GM19240 (cell line): ENCODE results near the gene SEC24C.
"Not testable (repeated sequence)": the region's sequence is repeated elsewhere in the genome, so short reads cannot be mapped to it uniquely, and the experiment has no call there.

Experiments
- DNase-seq: peaks from one replicate; pipeline ENCODE4 v3.0.0; 2011; ENCODE audit warnings: low spot score; ENCODE audit not compliant: insufficient read length

SEC24C gene

DNA sequence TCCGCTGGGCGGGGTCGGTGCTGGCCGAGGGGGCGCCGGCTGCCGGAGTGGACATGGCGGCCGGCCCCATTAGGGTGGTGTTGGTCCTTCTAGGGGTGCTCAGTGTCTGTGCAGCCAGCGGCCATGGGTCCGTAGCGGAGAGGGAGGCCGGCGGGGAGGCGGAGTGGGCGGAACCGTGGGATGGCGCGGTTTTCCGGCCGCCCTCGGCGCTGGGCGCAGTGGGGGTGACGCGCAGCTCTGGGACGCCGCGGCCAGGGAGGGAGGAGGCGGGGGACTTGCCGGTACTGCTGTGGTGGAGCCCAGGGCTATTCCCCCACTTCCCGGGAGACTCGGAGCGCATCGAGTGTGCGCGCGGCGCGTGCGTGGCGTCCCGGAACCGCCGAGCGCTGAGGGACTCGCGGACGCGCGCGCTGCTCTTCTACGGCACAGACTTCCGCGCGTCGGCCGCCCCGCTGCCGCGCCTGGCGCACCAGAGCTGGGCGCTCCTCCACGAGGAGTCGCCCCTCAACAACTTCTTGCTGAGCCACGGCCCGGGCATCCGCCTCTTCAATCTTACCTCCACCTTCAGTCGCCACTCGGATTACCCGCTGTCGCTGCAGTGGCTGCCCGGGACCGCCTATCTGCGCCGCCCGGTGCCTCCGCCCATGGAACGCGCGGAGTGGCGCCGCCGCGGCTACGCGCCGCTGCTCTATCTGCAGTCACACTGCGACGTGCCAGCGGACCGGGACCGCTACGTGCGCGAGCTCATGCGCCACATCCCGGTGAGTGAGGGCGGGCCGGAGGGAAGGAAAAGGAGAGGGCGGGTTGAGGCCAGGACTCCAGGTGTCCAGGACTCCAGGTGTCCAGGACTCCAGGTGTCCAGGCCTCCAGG, 28.3 kb downstream of the SEC24C start:
- DNase-seq: peak; percentile 43

DNA sequence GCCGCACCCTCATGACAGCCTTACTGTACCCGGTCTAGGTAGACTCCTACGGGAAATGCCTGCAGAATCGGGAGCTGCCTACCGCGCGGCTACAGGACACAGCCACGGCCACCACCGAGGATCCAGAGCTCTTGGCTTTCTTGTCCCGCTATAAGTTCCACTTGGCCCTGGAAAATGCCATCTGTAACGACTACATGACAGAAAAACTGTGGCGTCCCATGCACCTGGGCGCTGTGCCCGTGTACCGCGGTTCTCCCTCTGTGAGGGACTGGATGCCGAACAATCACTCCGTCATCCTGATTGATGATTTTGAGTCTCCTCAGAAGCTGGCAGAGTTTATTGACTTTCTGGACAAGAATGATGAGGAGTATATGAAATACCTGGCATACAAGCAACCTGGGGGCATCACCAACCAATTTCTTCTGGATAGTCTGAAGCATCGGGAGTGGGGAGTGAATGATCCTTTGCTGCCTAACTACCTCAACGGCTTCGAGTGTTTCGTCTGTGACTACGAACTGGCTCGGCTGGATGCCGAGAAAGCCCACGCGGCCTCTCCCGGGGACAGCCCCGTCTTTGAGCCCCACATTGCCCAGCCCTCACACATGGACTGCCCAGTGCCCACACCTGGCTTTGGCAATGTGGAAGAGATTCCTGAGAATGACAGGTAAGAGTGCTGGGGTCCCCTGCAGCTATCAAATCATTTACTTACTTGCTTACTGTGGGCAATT, 29.1 kb downstream of the SEC24C start:
- DNase-seq: no peak

DNA sequence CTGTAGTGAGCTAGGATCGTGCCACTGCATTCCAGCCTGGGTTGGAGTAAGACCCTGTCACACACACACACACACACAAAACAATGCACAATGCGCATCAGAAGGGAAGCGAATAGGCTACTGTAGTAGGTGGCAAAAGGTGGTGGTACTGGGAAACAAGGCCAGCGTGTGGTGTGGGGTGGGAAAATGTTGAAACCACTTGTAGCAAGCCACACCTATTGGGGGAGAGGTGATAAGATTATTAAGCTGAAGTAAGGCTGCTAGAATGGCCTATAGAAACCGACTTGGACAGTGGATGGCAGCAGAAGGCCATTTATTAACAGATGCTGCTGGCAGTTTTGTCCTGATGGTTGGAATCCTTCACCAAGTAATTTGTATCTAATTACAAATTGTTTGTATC, 30.5 kb downstream of the SEC24C start:
- DNase-seq: no peak

DNA sequence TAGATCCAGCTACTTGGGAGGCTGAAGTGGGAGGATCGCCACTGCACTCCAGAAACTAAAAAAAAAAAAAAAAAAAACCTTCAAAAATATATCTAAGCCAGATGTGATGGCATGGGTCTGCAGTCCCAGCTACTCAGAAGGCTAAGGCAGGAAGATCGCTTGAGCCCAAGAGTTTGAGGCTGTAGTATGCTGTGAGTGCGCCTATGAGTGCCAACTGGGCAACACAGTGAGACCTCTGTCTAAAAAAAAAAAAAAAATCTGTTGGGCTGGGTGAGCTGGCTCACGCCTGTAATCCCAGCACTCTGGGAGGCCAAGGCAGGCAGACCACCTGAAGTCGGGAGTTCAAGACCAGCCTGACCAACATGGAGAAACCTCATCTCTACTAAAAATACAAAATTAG, 34.8 kb downstream of the SEC24C start:
- DNase-seq: no peak

DNA sequence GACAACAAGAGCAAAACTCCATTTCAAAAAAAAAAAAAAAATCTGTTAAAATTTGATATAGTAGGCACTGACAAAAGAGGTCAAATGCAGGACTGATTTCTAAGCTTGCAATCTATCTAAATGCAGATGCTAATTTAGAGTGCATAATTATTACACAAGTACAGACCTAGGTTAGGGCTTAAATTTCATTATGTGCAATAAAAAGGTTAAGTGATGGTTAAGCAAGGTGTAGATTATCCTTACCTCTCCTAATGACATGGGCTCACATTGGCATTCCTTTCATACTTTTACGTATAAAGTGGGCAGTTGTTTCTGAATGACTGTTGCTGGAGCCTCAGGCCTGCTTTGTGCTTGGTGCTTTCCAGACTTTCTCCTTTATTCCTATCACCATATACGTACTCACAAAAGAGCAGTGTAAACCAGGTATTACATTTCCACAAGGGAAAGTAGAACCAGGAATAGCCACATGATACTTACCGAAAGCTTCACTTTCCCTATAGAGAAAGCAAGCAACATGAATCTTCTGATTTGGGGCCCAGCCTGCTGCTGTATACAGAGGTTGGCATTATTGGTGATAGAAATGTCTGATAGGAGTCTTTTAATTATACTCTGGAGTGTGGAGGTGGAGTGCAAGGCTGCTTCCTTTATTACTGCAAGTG, 35.5 kb downstream of the SEC24C start:
- DNase-seq: no peak

DNA sequence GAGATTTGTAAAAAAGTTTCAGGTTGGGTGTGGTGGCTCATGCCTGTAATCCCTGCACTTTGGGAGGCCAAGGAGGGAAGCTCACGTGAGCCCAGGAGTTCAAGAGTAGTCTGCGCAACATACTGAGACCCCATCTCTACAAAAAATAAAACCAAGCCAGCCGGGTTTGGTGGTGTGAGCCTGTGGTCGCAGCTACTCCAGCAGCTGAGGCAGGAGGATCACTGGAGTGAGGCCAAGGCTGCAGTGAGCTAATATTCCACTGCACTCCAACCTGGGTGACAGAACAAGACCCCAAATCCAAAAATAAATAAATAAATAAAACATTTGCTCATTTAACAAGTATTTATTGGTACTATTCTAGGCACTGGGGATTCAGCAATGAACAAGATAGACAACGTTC, 36.1 kb downstream of the SEC24C start:
- no peak for DNase-seq

DNA sequence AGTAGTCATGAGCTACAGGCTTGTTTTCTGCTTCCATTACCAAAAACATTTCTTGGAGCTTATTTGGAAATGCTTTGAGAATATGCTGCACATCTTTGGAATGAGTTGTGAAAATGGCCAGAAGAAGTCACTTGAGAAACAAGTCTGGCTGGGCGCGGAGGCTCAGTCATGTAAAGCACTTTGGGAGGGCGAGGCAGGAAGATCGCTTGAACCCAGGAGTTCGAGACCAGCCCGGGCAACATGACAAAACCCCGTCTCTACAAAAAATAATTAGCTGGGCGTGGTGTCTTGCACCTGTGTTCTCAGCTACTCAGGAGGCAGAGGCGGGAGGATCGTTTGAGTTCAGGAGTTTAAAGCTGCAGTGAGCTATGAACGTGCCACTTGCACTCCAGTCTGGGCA, 36.8 kb downstream of the SEC24C start:
- no peak for DNase-seq

DNA sequence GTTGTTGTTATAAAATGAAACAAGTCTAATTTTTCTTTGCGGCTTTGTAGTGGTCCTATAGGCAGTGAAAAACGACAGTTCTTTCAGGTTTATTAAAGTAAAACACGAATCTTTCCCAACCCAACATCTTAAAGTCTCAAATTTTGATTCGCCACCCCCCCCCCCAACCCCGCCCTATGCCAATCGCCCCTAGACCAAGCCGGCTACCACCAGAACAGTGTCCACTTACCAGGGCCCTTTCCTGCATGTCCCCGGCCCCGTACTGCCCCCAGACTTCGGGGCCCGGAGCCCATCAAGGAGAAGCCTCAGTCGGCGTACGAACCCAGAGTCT, 37.3 kb downstream of the SEC24C start:
- no peak for DNase-seq

DNA sequence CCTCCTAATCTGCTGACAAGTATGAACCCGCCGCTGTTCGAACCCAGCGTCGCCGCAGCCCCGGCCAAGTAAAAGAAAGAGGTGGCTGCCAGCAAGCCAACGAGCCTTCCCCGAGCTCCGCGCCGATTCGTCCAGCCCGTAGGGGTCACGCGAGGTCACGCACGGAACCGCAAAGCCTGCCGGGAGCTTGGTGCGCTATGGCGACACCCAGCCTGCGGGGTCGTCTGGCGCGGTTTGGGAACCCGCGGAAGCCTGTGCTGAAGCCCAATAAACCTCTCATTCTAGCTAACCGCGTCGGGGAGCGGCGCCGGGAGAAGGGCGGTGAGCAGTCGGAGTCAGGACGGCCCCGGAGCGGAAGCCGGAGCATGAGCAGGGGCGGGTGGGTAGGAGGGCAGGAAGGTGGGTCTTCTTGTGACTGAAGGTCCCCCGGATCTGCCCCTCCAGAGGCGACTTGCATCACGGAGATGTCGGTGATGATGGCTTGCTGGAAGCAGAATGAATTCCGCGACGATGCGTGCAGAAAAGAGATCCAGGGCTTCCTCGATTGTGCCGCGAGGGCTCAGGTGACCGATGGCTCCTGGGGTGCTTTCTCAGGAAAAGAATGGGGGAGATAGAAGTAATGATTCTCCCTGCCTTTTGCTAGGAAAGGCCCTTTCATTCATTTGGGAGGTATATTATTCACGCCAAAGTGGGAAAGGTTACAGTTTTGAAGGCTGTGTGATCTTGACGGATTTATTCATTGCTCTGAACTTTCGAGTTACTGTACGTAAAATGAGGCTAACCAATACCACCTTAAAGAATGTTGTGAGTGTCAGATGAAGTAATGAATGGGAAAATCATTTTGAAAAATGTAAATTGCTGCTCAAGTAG, 37.9 kb downstream of the SEC24C start, which contains the start of gene CHCHD1:
TSS of gene CHCHD1 (plus strand) at position 170 of the 870 bp plus-strand sequence. CDS start at position 198, 28 bp downstream.
- DNase-seq: peak; percentile 86

DNA sequence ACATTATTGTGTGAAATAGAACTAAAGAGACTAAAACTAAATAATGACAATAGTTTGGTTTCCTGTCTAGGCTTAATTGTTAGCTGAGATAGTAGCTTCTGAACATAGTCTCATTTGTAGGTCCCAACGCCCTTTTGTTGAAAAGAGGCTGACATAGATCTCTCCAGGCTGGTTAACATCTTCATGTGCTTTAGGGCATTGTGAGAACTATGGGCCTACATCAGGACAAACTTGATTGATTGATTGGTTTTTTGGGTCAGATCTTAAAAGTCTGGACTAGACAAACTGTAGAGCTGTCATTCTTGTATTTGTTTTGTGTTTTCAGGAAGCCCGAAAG, 38.5 kb downstream of the SEC24C start:
- DNase-seq: no peak

DNA sequence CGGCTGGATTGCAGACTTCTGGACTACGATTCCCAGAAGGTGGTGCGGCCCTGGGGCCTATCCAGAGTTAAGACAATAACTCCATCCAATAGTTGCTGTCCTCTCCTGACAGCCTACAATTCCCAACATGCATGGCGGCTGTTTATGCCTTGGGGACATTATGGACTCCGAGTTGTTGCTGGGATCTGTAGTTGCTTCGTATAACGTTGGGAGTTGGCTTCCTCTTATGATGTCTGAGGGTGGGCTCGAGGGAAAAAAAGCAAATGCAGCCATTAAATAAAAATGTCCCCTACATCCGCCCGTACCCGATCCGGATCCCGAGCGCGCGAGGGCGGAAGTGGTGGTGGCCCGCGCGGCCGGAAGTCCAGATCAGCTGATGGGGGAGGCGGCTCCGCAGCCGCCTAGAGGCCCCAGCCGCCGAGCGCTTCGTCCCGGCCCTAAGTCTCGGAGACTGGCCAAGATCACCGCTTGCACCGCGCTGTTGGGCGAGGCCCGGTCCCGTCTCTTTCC, 41.1 kb downstream of the SEC24C start, which contains the start of gene ZSWIM8:
TSS of gene ZSWIM8 (plus strand) at position 396 of the 510 bp plus-strand sequence. CDS start 273 bp downstream, outside the sequence.
- peak; percentile 83 for DNase-seq

DNA sequence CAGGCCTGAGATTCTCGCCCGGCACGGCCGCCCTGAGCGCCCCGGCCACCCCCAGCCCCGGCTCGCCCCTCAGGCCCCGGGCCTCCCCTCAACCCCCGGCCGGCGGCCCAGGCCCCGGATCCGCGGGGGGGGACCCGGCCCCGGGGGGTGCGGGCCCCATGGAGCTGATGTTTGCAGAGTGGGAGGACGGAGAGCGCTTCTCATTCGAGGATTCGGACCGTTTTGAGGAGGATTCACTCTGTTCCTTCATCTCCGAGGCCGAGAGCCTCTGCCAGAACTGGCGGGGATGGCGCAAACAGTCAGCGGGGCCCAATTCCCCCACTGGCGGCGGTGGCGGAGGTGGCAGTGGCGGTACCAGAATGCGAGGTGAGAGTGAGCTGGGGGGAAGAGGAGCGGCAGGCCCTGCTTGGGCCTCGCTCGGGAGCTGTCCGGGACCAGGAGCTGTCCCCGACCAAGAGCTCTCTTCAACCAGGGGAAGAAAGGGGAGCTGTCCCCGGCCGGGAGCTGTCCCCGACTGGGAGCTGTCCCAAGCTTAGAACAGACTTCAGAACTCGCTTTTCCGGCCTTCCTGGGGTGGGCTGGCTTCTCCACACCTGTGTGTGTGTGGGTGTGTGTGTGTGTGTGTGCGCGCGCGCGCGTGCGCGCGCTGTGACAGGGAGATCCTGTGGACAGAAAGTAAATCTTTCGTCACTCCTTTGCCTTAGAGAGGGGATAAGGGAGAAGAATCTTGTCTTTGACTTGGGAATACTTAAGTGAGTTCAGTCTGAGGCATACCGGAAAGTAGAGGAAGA, 41.7 kb downstream of the SEC24C start:
- no peak for DNase-seq

DNA sequence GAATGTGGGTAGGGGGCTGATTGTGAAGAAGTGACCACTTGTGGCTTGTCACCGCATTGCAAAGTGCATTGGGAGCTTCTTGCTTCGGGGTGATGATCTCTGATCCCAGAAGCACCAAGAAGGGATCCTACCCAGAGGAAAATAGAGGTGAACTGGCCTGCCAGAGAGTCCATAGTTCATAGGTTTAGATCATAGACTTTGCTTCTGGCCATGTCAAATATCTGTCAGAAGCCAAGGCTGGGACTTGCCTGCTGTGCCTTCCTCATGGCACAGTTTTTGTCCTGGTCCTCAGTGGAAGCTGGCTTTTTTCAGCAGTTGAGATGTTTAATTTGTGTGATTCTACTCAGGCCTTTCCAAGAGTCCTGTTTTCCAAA, 42.3 kb downstream of the SEC24C start:
- DNase-seq: no peak

DNA sequence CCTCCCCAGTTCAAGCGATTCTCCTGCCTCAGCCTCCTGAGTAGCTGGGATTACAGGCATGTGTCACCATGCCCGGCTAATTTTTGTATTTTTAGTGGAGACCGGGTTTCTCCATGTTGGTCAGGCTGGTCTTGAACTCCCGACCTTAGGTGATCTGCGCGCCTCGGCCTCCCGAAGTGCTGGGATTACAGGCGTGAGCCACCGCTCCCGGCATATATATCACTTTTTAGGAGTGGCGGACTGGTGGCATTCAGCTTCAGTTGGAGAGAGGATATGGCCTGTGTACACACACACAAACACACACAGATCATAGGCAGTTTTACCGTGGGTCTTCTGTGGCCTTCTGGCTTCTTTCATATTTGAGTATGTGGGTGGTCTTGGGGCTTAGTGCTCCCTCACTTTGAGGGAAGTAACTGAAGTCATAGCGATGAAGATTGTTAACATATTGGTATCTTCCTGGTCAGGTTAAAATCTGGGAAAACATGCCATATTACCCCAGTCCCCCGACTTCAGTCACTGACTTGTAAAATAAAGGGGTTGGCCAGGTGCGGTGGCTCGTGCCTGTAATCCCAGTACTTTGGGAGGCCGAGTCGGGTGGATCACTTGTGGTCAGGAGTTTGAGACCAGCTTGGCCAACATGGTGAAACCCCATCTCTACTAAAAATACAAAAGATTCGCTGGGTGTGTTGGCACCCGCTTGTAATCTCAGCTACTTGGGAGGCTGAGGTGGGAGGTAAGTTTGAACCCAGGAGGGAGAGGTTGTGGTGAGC, 43.0 kb downstream of the SEC24C start:
- DNase-seq: not testable (repeated sequence)

DNA sequence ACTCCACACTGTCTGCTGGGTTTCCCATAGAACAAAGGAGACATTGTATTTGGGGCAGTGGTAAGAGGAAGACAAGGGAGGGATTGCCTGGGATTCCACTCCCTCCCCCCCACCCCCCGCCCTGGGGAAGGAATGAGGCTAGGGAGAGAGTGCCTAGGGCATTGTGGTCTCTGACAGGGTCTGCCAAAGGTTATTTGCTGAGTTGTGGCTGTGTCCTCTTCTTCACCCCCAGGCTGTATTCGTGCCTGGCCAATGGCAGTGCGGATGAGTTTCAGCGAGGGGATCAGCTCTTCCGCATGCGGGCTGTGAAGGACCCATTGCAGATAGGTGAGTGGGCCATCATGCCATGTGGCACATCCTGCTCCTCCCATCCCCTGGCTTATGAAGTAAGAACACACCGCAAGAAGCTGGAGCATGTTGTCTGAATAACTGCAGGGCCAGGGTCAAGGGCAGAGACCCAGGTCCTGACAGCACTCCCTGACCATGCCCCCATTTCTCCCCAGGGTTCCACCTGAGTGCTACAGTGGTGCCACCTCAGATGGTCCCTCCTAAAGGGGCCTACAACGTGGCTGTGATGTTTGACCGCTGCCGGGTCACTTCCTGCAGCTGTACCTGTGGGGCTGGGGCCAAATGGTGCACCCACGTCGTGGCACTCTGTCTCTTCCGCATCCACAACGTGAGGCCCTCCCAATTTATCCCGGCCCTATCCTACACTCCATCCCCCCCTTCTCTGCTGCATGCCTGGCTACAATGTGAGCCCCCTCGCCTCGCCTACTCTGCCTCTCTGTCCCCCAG, 44.9 kb downstream of the SEC24C start:
- DNase-seq: no peak

DNA sequence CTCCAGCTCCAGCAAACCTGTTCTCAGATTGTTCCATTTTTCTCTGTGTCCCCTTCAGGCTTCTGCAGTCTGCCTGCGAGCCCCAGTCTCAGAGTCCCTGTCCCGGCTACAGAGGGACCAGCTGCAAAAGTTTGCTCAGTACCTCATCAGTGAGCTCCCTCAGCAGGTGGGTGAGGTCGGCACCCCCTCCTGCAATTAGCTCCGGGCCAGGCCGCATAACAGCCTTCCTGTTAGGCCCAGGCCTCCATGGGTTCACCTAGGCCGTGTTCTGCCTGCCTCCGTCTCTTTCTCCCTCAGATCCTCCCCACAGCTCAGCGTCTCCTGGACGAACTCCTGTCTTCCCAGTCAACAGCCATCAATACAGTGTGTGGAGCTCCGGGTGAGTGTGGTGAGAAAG, 45.5 kb downstream of the SEC24C start:
- DNase-seq: no peak

DNA sequence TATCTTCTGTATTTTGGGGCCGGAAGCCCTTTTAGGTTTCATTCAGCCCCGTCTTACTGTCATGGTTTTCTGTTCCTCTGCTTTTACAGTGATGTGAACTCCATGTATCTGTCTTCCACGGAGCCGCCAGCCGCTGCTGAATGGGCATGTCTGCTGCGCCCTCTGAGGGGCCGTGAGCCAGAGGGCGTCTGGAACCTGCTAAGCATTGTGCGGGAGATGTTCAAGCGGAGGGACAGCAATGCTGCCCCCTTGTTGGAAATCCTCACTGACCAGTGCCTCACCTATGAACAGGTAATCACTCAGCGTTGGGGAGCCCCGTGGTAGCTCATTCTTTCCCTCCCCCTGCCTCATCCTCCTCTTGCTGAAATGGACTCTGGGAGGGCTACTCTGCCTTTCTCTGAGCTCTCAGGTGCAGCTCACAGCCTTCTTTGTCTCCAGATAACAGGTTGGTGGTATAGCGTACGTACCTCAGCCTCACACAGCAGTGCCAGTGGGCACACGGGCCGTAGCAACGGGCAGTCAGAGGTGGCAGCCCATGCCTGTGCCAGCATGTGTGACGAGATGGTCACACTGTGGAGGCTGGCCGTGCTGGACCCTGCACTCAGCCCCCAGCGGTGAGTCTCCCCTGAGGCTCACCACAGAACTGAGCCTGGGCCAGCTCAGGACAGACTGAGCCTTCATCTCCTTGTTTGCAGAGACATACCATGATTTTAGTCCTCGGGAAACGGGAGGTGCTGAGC, 46.9 kb downstream of the SEC24C start:
- DNase-seq: no peak

DNA sequence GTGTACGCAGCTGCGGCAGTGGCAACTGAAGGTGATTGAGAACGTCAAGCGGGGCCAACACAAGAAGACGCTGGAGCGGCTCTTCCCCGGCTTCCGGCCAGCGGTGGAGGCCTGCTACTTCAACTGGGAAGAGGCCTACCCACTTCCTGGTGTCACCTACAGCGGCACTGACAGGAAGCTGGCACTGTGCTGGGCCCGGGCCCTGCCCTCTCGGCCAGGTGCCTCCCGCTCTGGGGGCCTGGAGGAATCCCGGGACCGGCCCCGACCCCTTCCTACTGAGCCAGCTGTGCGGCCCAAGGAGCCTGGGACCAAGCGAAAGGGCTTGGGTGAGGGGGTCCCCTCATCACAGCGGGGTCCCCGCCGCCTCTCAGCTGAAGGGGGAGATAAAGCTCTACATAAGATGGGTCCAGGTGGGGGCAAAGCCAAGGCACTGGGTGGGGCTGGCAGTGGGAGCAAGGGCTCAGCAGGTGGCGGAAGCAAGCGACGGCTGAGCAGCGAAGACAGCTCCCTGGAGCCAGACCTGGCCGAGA, 47.8 kb downstream of the SEC24C start:
- no peak for DNase-seq
